OCI-LY1 (cell line): ENCODE results near the gene ITIH2.

Experiments
- H2AFZ ChIP-seq: fragments of 200-600 bp; sonication (generic), shearing (Covaris generic); 2 replicates; pipeline ENCODE4 v1.6.0; 2014; ENCODE audit warnings: antibody characterized with exemption, mild to moderate bottlenecking, low read length
- H3F3A ChIP-seq: fragments of 200-600 bp; sonication (generic), shearing (Covaris generic); 2 replicates; pipeline ENCODE4 v1.6.0; 2014; ENCODE audit warnings: mild to moderate bottlenecking, antibody characterized with exemption, low read length, moderate library complexity; ENCODE audit not compliant: insufficient read depth
- H3K27ac ChIP-seq: fragments of 200-600 bp; sonication (generic); 2 replicates; pipeline ENCODE4 v1.5.1; 2014; ENCODE audit warnings: low read length, mixed run types, mild to moderate bottlenecking, low read depth; ENCODE audit not compliant: poor library complexity, severe bottlenecking
- H3K27me3 ChIP-seq: fragments of 200-600 bp; sonication (generic); 2 replicates; pipeline ENCODE4 v1.6.0; 2014; ENCODE audit warnings: antibody characterized with exemption, mild to moderate bottlenecking, low read length, moderate library complexity; ENCODE audit not compliant: insufficient read depth
- H3K36me3 ChIP-seq: fragments of 200-600 bp; sonication (generic); 2 replicates; pipeline ENCODE4 v1.6.1; 2014; ENCODE audit warnings: mild to moderate bottlenecking, antibody characterized with exemption, low read length, moderate library complexity, mixed read lengths; ENCODE audit not compliant: insufficient read depth
- H3K4me1 ChIP-seq: fragments of 200-600 bp; sonication (generic); 2 replicates; pipeline ENCODE4 v1.5.1; 2014; ENCODE audit warnings: mild to moderate bottlenecking, low read length, moderate library complexity; ENCODE audit not compliant: insufficient read depth, severe bottlenecking
- H3K4me2 ChIP-seq: fragments of 200-600 bp; sonication (generic), shearing (Covaris generic); 2 replicates; pipeline ENCODE4 v1.6.1; 2014; ENCODE audit warnings: low read length
- H3K4me3 ChIP-seq: fragments of 200-600 bp; sonication (generic); 2 replicates; pipeline ENCODE4 v1.5.1; 2014; ENCODE audit warnings: low read length, low read depth, mild to moderate bottlenecking, mixed read lengths; ENCODE audit not compliant: poor library complexity, severe bottlenecking
- H3K79me2 ChIP-seq: fragments of 200-600 bp; shearing (Covaris generic); 2 replicates; pipeline ENCODE4 v1.6.1; 2016; ENCODE audit warnings: mixed run types, low read length, mixed read lengths; ENCODE audit not compliant: insufficient read depth
- H3K9ac ChIP-seq: fragments of 200-600 bp; sonication (generic), shearing (Covaris generic); 2 replicates; pipeline ENCODE4 v1.6.1; 2014; ENCODE audit warnings: mild to moderate bottlenecking, low read length, mixed read lengths
- H3K9me2 ChIP-seq: fragments of 200-600 bp; sonication (generic), shearing (Covaris generic); 2 replicates; pipeline ENCODE4 v1.6.1; 2014; ENCODE audit warnings: low read depth, mild to moderate bottlenecking, low read length, mixed read lengths
- H3K9me3 ChIP-seq: fragments of 200-600 bp; shearing (Covaris generic); 2 replicates; pipeline ENCODE4 v1.6.1; 2014; ENCODE audit warnings: low read length, mixed read lengths
- H4K20me1 ChIP-seq: fragments of 200-600 bp; sonication (generic), shearing (Covaris generic); 2 replicates; pipeline ENCODE4 v1.6.0; 2016; ENCODE audit warnings: mild to moderate bottlenecking, low read length; ENCODE audit not compliant: insufficient read depth
- CTCF ChIP-seq: fragments of 200-600 bp; sonication (generic), shearing (Covaris generic); IDR thresholded peaks from 2 replicates; pipeline ENCODE4 v1.5.1; 2017; ENCODE audit warnings: mild to moderate bottlenecking, antibody characterized with exemption, low read length, moderate library complexity, mixed read lengths
- EZH2 ChIP-seq: fragments of 200-600 bp; sonication (generic), shearing (Covaris generic); IDR thresholded peaks from 2 replicates; pipeline ENCODE4 v1.8.0; 2017; ENCODE audit warnings: borderline replicate concordance, mixed run types, mild to moderate bottlenecking, antibody characterized with exemption, low read length, moderate library complexity, mixed read lengths

Gene ITIH2

DNA sequence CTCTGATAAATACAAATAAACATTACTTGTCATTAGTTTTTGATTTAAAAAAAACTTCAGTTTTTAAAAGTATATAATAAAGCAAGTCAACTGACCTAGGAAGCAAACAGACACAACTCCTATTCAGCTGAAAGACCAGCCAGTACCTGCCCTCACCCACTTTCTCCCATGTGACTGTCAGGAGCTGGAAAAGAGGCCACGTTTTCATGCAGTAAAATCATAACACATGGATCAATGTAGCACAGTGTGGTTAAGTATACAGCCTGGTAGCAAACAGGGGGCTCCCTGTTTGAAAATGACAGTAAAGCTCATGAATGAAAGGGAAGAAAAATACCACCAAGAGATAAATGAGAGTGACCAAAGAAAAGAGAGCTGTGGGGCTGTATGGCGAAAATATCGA lies 63.1 kb downstream of the ITIH2 start:
- H3K9me2 ChIP-seq, result no peaks in the 10 kb centered on the region
- no peaks in the 10 kb centered on the region for H3F3A ChIP-seq
- H3K27me3 ChIP-seq, result no peaks in the 10 kb centered on the region
- no peak overlapping the region for H3K27ac ChIP-seq
- peaks cover 74% of the 10 kb centered on the region for H3K36me3 ChIP-seq
- no peak overlapping the region for H3K4me2 ChIP-seq
- TF ChIP-seq EZH2 (no peak), CTCF (no peak)
- H3K9ac ChIP-seq, result no peak overlapping the region
- no peaks in the 10 kb centered on the region for H3K79me2 ChIP-seq
- no peak overlapping the region for H2AFZ ChIP-seq
- H3K4me3 ChIP-seq, result no peak overlapping the region
- H3K4me1 ChIP-seq, result no peaks in the 10 kb centered on the region
- no peaks in the 10 kb centered on the region for H4K20me1 ChIP-seq
- H3K9me3 ChIP-seq, result no peaks in the 10 kb centered on the region

GRCh38 chr10:7767209-7767608 lies 64.1 kb downstream of the ITIH2 start:
- Histone ChIP-seq H3K4me1 (no peaks in the 10 kb centered on the region), H3F3A (no peaks in the 10 kb centered on the region), H3K27ac (no peak overlapping the region), H3K9me3 (no peaks in the 10 kb centered on the region), H3K4me3 (no peak overlapping the region), H3K27me3 (no peaks in the 10 kb centered on the region), H3K79me2 (no peaks in the 10 kb centered on the region), H3K4me2 (no peak overlapping the region), H4K20me1 (no peaks in the 10 kb centered on the region), H3K9me2 (no peaks in the 10 kb centered on the region), H3K9ac (no peak overlapping the region), H2AFZ (no peak overlapping the region), H3K36me3 (peaks cover 73% of the 10 kb centered on the region)
- TF ChIP-seq CTCF, result no peak
- TF ChIP-seq EZH2, result no peak

DNA sequence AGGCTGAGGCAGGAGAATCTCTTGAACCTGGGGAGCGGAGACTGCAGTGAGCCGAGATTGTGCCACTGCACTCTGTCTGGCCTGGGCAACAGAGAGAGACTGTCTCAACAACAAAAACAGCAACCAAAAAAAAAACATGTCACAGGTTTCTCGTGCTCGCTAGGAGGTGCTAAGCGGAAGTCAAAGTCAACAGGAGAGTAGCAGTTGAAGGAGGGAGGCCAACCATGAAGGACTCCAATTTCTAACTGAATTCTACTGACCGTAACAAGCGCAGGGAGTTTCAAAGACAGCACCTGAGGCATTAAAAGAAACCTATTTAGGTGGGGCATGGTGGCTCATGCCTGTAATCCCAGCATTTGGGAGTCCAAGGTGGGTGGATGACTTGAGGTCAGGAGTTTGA lies 65.3 kb downstream of the ITIH2 start:
- Histone ChIP-seq H3K27ac (no peak overlapping the region), H3K9me3 (no peaks in the 10 kb centered on the region), H3K4me2 (no peak overlapping the region), H4K20me1 (no peaks in the 10 kb centered on the region), H3K79me2 (no peaks in the 10 kb centered on the region), H3K9ac (no peak overlapping the region), H2AFZ (no peak overlapping the region), H3K27me3 (no peaks in the 10 kb centered on the region), H3K9me2 (no peaks in the 10 kb centered on the region), H3K4me1 (no peaks in the 10 kb centered on the region), H3K36me3 (peaks cover 68% of the 10 kb centered on the region), H3K4me3 (no peak overlapping the region), H3F3A (no peaks in the 10 kb centered on the region)
- no peak for TF ChIP-seq EZH2
- no peak for TF ChIP-seq CTCF
